GM12872 (cell line): ENCODE results near the gene GGA2.

Source experiments
- TF ChIP-seq, protein P1 (sequence below): IDR thresholded peaks from 3 replicates; pipeline ENCODE4 v1.5.1; 2011; ENCODE audit warnings: low read depth, mild to moderate bottlenecking, low read length, moderate library complexity; ENCODE audit not compliant: insufficient read depth

GGA2 gene

DNA sequence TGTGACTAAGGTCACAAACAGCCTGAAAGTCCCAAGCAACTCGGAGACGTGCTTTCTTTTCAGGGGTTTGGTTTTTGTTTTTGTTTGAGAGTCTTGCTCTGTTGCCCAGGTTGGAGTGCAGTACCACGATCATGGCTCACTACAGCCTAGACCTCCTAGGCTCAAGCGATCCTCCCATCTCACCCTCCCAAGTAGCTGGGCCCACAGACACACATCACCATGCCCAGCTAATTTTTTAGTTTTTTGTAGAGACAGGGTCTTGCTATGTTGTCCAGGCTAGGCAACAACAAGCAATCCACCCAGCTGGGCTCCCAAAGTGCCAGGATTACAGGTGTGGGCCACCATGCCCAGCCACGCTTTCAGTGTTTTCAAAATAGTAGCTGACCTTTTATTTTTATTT, 19.8 kb upstream of the GGA2 start:
- TF ChIP-seq, protein P1, sequence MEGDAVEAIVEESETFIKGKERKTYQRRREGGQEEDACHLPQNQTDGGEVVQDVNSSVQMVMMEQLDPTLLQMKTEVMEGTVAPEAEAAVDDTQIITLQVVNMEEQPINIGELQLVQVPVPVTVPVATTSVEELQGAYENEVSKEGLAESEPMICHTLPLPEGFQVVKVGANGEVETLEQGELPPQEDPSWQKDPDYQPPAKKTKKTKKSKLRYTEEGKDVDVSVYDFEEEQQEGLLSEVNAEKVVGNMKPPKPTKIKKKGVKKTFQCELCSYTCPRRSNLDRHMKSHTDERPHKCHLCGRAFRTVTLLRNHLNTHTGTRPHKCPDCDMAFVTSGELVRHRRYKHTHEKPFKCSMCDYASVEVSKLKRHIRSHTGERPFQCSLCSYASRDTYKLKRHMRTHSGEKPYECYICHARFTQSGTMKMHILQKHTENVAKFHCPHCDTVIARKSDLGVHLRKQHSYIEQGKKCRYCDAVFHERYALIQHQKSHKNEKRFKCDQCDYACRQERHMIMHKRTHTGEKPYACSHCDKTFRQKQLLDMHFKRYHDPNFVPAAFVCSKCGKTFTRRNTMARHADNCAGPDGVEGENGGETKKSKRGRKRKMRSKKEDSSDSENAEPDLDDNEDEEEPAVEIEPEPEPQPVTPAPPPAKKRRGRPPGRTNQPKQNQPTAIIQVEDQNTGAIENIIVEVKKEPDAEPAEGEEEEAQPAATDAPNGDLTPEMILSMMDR, result no peak

DNA sequence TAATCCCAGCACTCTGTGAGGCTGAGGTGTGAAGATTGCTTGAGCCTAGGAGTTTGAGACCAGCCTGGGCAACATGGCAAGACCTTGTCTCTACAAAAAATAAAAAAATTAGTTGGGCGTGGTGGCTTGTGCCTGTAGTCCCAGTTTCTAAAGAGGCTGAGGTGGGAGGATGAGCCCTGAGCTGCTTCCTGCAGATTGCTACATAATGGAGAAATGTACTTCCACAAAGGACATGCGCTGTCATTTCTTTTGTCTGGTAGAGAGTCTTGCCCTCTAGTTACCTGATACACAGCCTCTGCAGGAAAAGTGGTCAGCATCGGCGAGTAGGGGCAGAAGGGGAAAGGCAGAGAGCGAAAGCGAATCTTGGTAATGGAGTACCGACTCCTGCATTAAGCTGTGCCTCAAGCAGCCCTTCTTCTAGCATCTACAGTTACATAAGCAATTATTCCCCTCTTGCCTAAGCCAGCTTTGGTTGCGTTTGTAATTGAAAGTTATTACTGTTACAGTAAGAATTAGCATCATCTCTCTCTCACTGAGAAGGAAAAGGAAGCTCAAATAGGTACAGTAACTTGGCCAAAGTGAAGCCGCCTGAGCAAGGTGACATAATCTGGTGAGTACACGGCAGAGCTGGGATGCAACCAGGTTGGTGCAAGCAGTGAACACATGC, 18.5 kb upstream of the GGA2 start:
- TF ChIP-seq, protein P1, result no peak

DNA sequence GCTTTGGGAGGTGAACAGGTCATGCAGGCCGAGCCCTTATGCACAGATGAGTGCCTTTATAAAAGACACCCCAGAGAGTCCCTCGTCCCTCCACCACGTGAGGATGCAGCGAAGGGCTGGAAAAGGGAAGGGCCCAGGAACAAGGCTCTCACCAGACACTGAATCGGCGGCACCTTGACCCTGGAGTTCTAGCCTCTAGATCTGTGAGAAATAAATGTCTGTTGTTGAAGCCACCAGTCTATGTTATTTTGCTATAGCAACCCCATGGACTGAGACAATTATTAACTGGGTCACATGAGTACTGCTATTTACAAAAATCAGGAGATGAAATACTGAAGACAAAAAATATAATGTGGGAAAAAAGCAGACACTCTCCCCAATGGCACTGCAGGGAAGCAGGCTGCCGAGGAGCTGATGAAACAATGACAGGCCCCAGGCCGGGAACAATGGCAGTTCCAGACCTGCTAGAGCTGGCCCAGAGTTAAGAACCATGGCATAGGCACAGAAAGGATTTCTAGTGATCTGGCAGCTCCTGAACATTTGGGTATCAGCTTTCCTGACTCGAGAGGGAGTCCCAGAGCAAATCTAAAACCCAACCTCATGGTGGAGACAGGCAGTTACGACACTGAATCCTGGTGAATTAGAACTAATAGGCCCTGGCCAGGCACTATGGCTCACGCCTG, 17.8 kb upstream of the GGA2 start:
- TF ChIP-seq, protein P1, result no peak

DNA sequence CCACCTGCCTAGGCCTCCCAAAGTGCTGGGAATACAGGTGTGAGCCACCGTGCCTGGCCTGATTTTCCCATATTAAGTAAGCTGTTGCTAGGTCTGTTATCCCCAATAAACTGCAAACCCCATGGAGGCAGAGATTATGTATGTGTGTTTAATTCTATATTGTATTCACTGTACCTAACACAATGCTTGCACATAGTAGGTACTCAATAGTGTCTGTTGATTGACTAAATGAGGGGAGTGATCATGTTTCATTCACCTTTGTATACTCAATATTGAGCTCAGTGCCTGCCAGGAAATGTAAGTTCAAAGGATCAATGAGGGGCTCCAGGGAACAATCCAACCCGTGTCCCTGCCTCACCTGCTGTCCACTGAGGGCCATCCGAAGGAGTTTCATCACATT, 14.6 kb upstream of the GGA2 start:
- TF ChIP-seq, protein P1, result no peak

DNA sequence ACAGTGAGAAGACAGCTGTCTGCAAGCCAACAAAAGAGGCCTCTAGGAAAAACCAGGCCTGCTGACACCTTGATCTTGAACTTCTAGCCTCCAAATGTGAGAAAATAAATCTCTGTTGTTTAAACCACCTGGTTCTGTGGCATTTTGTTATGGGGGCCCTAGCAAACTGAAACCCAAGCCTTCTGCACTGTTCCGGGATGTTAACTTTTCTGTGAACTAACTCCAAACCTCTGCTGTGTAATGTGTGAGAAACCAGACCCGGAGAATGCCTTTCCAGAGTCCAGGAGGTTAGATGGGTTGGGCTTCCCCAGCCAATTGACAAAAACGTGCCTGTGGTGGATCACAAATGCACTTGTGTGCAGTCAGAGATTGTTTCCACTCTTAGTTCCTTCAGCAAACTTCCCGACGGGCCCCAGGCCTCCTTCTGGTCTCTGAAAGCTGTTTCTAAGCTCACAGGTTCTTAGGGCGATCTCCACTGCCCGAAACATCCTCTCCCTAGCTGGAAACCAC, 13.6 kb upstream of the GGA2 start:
- TF ChIP-seq, protein P1, result no peak

DNA sequence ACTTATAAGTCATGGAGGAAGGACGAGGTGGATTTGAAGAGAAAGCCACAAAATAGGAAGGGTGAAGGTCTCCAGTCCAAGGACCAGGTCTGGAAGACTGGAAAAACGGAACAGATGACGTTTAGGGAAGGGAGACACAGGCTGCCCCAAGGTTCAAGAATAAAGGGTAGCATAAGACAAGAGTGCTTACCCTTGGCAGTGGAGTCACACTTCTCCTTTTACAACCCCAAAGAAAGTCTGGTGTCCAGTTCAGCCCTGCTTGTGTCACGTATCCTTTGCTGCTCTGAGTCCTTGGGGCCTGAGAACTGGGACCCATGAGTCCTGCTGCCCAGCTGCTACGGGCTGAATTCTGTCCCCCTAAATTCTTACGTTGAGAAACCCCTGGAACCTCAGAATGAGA, 13.0 kb upstream of the GGA2 start:
- TF ChIP-seq, protein P1, result no peak

DNA sequence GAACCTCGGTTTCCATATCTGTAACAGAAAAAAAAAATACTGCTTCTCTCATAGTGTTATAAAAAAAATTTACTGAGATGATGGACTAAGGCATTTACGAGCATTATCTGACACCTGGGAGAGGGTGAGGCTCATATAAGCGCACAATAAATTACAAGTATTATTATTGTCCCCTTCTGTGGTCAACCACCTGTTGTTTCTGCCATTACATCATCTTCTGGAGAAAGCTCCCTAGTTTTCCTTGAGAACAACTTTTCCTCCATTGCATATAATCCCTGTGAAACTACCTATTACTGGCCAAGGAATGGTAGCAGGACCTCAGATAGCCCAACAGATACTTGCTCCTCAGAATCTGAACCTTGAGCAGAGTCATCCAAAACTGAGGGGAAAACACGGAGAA, 11.7 kb upstream of the GGA2 start:
- TF ChIP-seq, protein P1, result no peak
